Upper lobe of right lung (tissue), 1 donor: ENCODE data around the gene SGMS1. TPM values are rescaled to one million over a fixed set of nuclear protein-coding genes. Genes with fewer than 3 reads are reported as not detected.

ENCODE experiments used
- ATAC-seq: fragments of 200-7000 bp; cut with Tn5 transposase; one replicate; pipeline ENCODE4 v1.9.1; 2020; ENCODE audit warnings: mild to moderate bottlenecking, moderate library complexity
- DNase-seq: peaks from one replicate; pipeline ENCODE4 v3.0.0-alpha.2; 2020
- H3K27ac ChIP-seq: fragments of 200-600 bp; one replicate; pipeline ENCODE4 v1.8.0; 2022
- H3K27me3 ChIP-seq: fragments of 200-600 bp; one replicate; pipeline ENCODE4 v1.8.0; 2022; ENCODE audit warnings: mild to moderate bottlenecking
- H3K36me3 ChIP-seq: fragments of 200-600 bp; one replicate; pipeline ENCODE4 v1.8.0; 2022
- H3K4me1 ChIP-seq: fragments of 200-600 bp; one replicate; pipeline ENCODE4 v1.8.0; 2022
- H3K4me3 ChIP-seq: fragments of 200-600 bp; one replicate; pipeline ENCODE4 v1.8.0; 2022; ENCODE audit warnings: mild to moderate bottlenecking
- H3K9me3 ChIP-seq: fragments of 200-600 bp; one replicate; pipeline ENCODE4 v1.8.0; 2022
- intact Hi-C: fragments of 100-400 bp; cut with DNase I; formaldehyde crosslinking; loops from one replicate; pipeline ENCODE4 v1.11.0; 2022
- total RNA-seq: library from RNA; stranded (reverse); fragmentation: NEBNext Ultra II Directional; extraction: Animal tissue kit (Norgen Biotek cat#: 25700); gene quantifications from one replicate; pipeline ENCODE4 v1.2.1, GENCODE V29; 2021
- TF ChIP-seq, protein P1 (sequence below): fragments of 200-600 bp; IDR thresholded peaks from one replicate; pipeline ENCODE4 v1.8.0; 2022; ENCODE audit warnings: antibody characterized with exemption
- donor health status: DM: no; HTN: yes; CAD: no; lungs with severe emphysema.

SGMS1 gene
- total RNA-seq, 1 donor from 2014 or later, result 73.1 TPM

DNA sequence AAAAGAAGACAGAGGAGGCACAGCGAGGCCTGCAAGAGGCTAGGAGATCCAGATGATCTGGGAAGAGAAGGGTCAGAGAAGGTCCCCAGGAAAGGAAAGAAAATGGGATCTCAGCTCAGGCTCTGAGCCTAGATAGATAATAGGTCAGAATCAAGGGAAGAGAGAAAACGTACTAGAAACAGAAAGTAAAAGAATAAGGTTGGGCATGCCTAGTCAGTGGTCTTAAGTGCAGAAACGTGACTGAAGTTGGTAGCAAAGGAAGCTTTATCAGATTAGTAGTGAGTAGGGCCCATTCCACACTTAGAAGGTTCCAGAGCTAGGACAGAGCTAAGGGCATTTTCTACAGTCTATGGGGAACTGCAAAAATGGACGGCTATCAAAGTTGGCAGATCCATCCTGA is 287.6 kb downstream of the SGMS1 start:
- Histone ChIP-seq H3K4me3 (no peak overlapping the region), H3K27ac (no peak overlapping the region), H3K27me3 (no peaks in the 10 kb centered on the region), H3K4me1 (no peaks in the 10 kb centered on the region), H3K36me3 (peaks cover 10% of the 10 kb centered on the region), H3K9me3 (no peaks in the 10 kb centered on the region)
- ATAC-seq (no peak), DNase-seq (no peak)
- intact Hi-C loops, result no loop called here
- TF ChIP-seq, protein P1, sequence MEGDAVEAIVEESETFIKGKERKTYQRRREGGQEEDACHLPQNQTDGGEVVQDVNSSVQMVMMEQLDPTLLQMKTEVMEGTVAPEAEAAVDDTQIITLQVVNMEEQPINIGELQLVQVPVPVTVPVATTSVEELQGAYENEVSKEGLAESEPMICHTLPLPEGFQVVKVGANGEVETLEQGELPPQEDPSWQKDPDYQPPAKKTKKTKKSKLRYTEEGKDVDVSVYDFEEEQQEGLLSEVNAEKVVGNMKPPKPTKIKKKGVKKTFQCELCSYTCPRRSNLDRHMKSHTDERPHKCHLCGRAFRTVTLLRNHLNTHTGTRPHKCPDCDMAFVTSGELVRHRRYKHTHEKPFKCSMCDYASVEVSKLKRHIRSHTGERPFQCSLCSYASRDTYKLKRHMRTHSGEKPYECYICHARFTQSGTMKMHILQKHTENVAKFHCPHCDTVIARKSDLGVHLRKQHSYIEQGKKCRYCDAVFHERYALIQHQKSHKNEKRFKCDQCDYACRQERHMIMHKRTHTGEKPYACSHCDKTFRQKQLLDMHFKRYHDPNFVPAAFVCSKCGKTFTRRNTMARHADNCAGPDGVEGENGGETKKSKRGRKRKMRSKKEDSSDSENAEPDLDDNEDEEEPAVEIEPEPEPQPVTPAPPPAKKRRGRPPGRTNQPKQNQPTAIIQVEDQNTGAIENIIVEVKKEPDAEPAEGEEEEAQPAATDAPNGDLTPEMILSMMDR, result no peak

GRCh38 chr10:50335397-50335796 is 288.4 kb downstream of the SGMS1 start:
- H3K9me3 ChIP-seq, result no peaks in the 10 kb centered on the region
- no peak for DNase-seq
- H3K27me3 ChIP-seq, result no peaks in the 10 kb centered on the region
- no peak overlapping the region for H3K4me3 ChIP-seq
- peaks cover 10% of the 10 kb centered on the region for H3K36me3 ChIP-seq
- H3K27ac ChIP-seq, result no peak overlapping the region
- TF ChIP-seq, protein P1, result no peak
- ATAC-seq, result no peak
- intact Hi-C loops, result no loop called here
- no peaks in the 10 kb centered on the region for H3K4me1 ChIP-seq

DNA sequence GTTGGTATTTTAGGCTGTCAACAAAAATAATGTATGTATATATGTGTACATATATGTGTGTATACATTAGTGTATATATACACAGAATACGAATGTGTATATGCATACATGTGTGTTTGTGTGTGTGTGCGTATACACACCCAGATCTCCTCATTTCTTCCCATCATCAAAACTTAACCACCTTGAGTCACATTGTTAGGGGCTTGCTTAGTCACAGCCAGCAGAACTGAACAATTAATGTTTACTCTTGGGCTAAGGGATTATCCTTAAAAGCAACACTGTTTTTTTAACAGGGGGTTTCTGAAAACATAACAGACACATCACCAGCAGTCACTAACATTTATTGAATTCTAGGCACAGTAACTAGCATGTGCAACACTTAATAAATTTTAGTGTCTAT is 289.5 kb downstream of the SGMS1 start:
- TF ChIP-seq, protein P1, result no peak

GRCh38 chr10:50333872-50334271 is 289.9 kb downstream of the SGMS1 start:
- no peak for ATAC-seq
- intact Hi-C loops, result no loop called here

More for the DNA sequence above, 289.5 kb downstream of the SGMS1 start:
- H3K4me3 ChIP-seq, result no peak overlapping the region
- ATAC-seq, result no peak
- H3K27me3 ChIP-seq, result no peaks in the 10 kb centered on the region
- peaks cover 6% of the 10 kb centered on the region for H3K4me1 ChIP-seq
- no peaks in the 10 kb centered on the region for H3K36me3 ChIP-seq
- DNase-seq, result no peak
- intact Hi-C loops, result no loop called here
- H3K27ac ChIP-seq, result no peak overlapping the region
- no peaks in the 10 kb centered on the region for H3K9me3 ChIP-seq

GRCh38 chr10:50332108-50332842 is 291.5 kb downstream of the SGMS1 start:
- H3K4me1 ChIP-seq, result peaks cover 11% of the 10 kb centered on the region
- TF ChIP-seq, protein P1, result no peak
- no peak for DNase-seq
- no peaks in the 10 kb centered on the region for H3K9me3 ChIP-seq
- intact Hi-C loops, result no loop called here
- H3K27ac ChIP-seq, result no peak overlapping the region
- no peaks in the 10 kb centered on the region for H3K27me3 ChIP-seq
- no peaks in the 10 kb centered on the region for H3K36me3 ChIP-seq
- no peak for ATAC-seq
- no peak overlapping the region for H3K4me3 ChIP-seq

More at GRCh38 chr10:50333872-50334271, 289.9 kb downstream of the SGMS1 start:
- no peak overlapping the region for H3K4me3 ChIP-seq
- TF ChIP-seq, protein P1, result no peak
- H3K27me3 ChIP-seq, result no peaks in the 10 kb centered on the region
- H3K36me3 ChIP-seq, result no peaks in the 10 kb centered on the region
- H3K4me1 ChIP-seq, result peaks cover 8% of the 10 kb centered on the region
- H3K27ac ChIP-seq, result no peak overlapping the region
- no peaks in the 10 kb centered on the region for H3K9me3 ChIP-seq
- DNase-seq, result no peak
